ENCODE measurements around the gene FGFBP2.
A peak's percentile ranks its signal among the peaks of the same experiment; 100 is the strongest.

FGFBP2 gene

DNA sequence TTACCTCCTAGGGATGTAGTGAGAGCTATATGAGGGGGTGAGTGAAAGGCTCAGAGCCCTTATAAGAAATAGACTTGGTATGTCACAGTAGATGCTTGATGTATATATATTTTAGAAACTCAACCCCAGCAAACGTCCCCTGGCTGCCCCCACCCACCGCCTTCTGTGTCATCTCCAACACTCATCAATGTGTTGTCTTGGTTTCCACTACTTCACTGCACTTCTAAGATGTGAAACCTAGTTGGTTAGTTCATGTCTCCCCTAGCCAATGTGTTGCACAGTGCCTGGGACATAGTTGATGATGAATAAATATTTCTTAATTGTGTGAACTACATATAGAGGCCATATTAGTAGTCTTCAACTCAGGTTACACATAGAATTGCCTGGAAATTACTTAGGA, 4.4 kb downstream of the FGFBP2 start:
- in situ Hi-C loops (cut with HindIII; ENCODE audit: low sequenced_read_pairs), result no loop called here
- H3K4me3 ChIP-seq (ENCODE audit: low read depth, low read length), result no peak overlapping the region
- TF ChIP-seq CTCF (IDR thresholded peaks at IDR 0.05; ENCODE audit: low read depth, low read length, missing control alignments), result no peak
- DNase-seq (ENCODE audit: low read depth), result no peak

- peak; percentile 20 for DNase-seq (ENCODE audit: low read depth)
- no peak overlapping the region for H3K4me3 ChIP-seq (ENCODE audit: low read depth, low read length)
- peak; percentile 93 for TF ChIP-seq CTCF (IDR thresholded peaks at IDR 0.05; ENCODE audit: low read depth, low read length, missing control alignments)
- in situ Hi-C loops (cut with HindIII; ENCODE audit: low sequenced_read_pairs), result no loop called here
Observed at GRCh38 chr4:15956179-15956850, 6.7 kb downstream of the FGFBP2 start.

DNA sequence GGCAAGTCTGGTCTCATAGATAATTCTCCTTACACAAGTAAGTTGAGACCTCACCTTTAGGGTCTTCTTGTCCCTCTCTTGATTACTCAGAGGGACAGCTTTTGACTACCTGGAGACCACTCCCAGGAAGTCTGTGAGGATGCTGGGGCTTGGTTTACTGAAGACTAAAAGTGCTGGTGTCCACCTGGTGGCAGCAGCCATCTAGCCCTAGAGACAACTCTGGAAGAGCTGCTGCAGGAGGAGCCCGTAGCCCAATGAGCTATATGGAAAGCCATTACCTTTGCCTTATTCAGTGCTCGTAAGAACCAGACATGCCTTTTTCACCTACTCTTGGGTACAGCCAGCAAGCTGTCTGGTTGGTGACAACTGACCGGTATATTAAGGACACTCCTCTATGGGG, 7.3 kb downstream of the FGFBP2 start:
- H3K4me3 ChIP-seq (ENCODE audit: low read depth, low read length), result no peak overlapping the region
- DNase-seq (ENCODE audit: low read depth), result no peak
- in situ Hi-C loops (cut with HindIII; ENCODE audit: low sequenced_read_pairs), result no loop called here
- peak; percentile 54 for TF ChIP-seq CTCF (IDR thresholded peaks at IDR 0.05; ENCODE audit: low read depth, low read length, missing control alignments)

- in situ Hi-C loops (cut with HindIII; ENCODE audit: low sequenced_read_pairs), result no loop called here
- no peak overlapping the region for H3K4me3 ChIP-seq (ENCODE audit: low read depth, low read length)
- TF ChIP-seq CTCF (IDR thresholded peaks at IDR 0.05; ENCODE audit: low read depth, low read length, missing control alignments), result no peak
- DNase-seq (ENCODE audit: low read depth), result no peak
Observed at GRCh38 chr4:15953625-15954024, 9.3 kb downstream of the FGFBP2 start.

GRCh38 chr4:15951781-15952180, 11.2 kb downstream of the FGFBP2 start:
- in situ Hi-C loops (cut with HindIII; ENCODE audit: low sequenced_read_pairs), result no loop called here
- no peak overlapping the region for H3K4me3 ChIP-seq (ENCODE audit: low read depth, low read length)
- TF ChIP-seq CTCF (IDR thresholded peaks at IDR 0.05; ENCODE audit: low read depth, low read length, missing control alignments), result no peak
- DNase-seq (ENCODE audit: low read depth), result no peak

- H3K4me3 ChIP-seq (ENCODE audit: low read depth, low read length), result no peak overlapping the region
- no peak for DNase-seq (ENCODE audit: low read depth)
- TF ChIP-seq CTCF (IDR thresholded peaks at IDR 0.05; ENCODE audit: low read depth, low read length, missing control alignments), result no peak
- in situ Hi-C loops (cut with HindIII; ENCODE audit: low sequenced_read_pairs), result no loop called here
Observed at GRCh38 chr4:15948826-15949225, 14.1 kb downstream of the FGFBP2 start.

Measured in astrocyte of the cerebellum (primary cell).